ENCODE data around the gene FARSA.

The FARSA gene

GRCh38 chr19:12882589-12882988 lies 50.9 kb downstream of the FARSA start (continued):
- TF ChIP-seq POU6F1 (CRISPR knock-in tag; IDR thresholded peaks at IDR 0.05; ENCODE audit: borderline replicate concordance, low read depth) (no peak), ESRRG (CRISPR knock-in tag; IDR thresholded peaks at IDR 0.05) (no peak), ISL1 (CRISPR knock-in tag; IDR thresholded peaks at IDR 0.05) (no peak), SNAI2 (CRISPR knock-in tag; IDR thresholded peaks at IDR 0.05) (no peak), TOX (CRISPR knock-in tag; IDR thresholded peaks at IDR 0.05; ENCODE audit: borderline replicate concordance) (no peak), ZNF8 (CRISPR knock-in tag; IDR thresholded peaks at IDR 0.05) (no peak), PPARA (CRISPR knock-in tag; IDR thresholded peaks at IDR 0.05; ENCODE audit: borderline replicate concordance) (no peak), CREB5 (CRISPR knock-in tag; IDR thresholded peaks at IDR 0.05; ENCODE audit: low read depth) (no peak)

GRCh38 chr19:12881172-12881808 lies 52.2 kb downstream of the FARSA start, which contains the start of gene DNASE2:
Gene DNASE2, minus strand, starts transcription at chr19:12881449. Its CDS starts 74 bp downstream, at chr19:12881375.
- peak; percentile 93 for ATAC-seq
- no peak for TF ChIP-seq ZNF565 (CRISPR knock-in tag; conservative IDR thresholded peaks at IDR 0.05; ENCODE audit: low read depth)
- no peak for TF ChIP-seq GLIS3 (CRISPR knock-in tag; IDR thresholded peaks at IDR 0.05)
- TF ChIP-seq ISL1 (CRISPR knock-in tag; IDR thresholded peaks at IDR 0.05) = no peak
- no peak for TF ChIP-seq ESRRG (CRISPR knock-in tag; IDR thresholded peaks at IDR 0.05)
- no peak for TF ChIP-seq BACH2 (CRISPR knock-in tag; IDR thresholded peaks at IDR 0.05; ENCODE audit: borderline replicate concordance)
- TF ChIP-seq ZNF8 (CRISPR knock-in tag; IDR thresholded peaks at IDR 0.05) = no peak
- no peak for TF ChIP-seq CSDC2 (CRISPR knock-in tag; IDR thresholded peaks at IDR 0.05)

- TF ChIP-seq TCF4 (CRISPR knock-in tag; IDR thresholded peaks at IDR 0.05; ENCODE audit: borderline replicate concordance) (no peak), GLIS3 (CRISPR knock-in tag; IDR thresholded peaks at IDR 0.05) (no peak), POU6F1 (CRISPR knock-in tag; IDR thresholded peaks at IDR 0.05; ENCODE audit: borderline replicate concordance, low read depth) (no peak), ISL1 (CRISPR knock-in tag; IDR thresholded peaks at IDR 0.05) (no peak), CREB5 (CRISPR knock-in tag; IDR thresholded peaks at IDR 0.05; ENCODE audit: low read depth) (no peak), ZNF8 (CRISPR knock-in tag; IDR thresholded peaks at IDR 0.05) (no peak), TOX (CRISPR knock-in tag; IDR thresholded peaks at IDR 0.05; ENCODE audit: borderline replicate concordance) (no peak)
- ATAC-seq = peak; percentile 73
These were observed 52.9 kb downstream of the FARSA start for GRCh38 chr19:12880551-12881171.

GRCh38 chr19:12875086-12875485 lies 58.4 kb downstream of the FARSA start:
- ATAC-seq = no peak
- TF ChIP-seq ARNTL (CRISPR knock-in tag; IDR thresholded peaks at IDR 0.05; ENCODE audit: borderline replicate concordance, low read depth) (no peak), GLIS3 (CRISPR knock-in tag; IDR thresholded peaks at IDR 0.05) (no peak), TSHZ2 (CRISPR knock-in tag; IDR thresholded peaks at IDR 0.05) (no peak), PPARA (CRISPR knock-in tag; IDR thresholded peaks at IDR 0.05; ENCODE audit: borderline replicate concordance) (no peak), ZFP3 (CRISPR knock-in tag; IDR thresholded peaks at IDR 0.05) (no peak), TCF4 (CRISPR knock-in tag; IDR thresholded peaks at IDR 0.05; ENCODE audit: borderline replicate concordance) (no peak), CSRNP3 (CRISPR knock-in tag; IDR thresholded peaks at IDR 0.05) (no peak), OSR1 (CRISPR knock-in tag; IDR thresholded peaks at IDR 0.05) (no peak), ZNF8 (CRISPR knock-in tag; IDR thresholded peaks at IDR 0.05) (no peak), PATZ1 (CRISPR knock-in tag; IDR thresholded peaks at IDR 0.05; ENCODE audit: borderline replicate concordance) (no peak), TOX (CRISPR knock-in tag; IDR thresholded peaks at IDR 0.05; ENCODE audit: borderline replicate concordance) (no peak), CREB5 (CRISPR knock-in tag; IDR thresholded peaks at IDR 0.05; ENCODE audit: low read depth) (no peak)

All from SK-N-SH treated with all-trans-retinoic acid at 6 μM for 48 hours (cell line).